SK-N-SH treated with all-trans-retinoic acid at 6 μM for 48 hours (cell line): Measurements from ENCODE around the gene CDIPT.

Experiments
- ISL1 ChIP-seq: fragments of 250-450 bp; sonication (Bioruptor Pico); IDR thresholded peaks from 2 replicates; pipeline ENCODE4 v2.1.2; 2022; ENCODE audit warnings: mild to moderate bottlenecking, moderate library complexity
- TOX ChIP-seq: fragments of 250-450 bp; sonication (Bioruptor Pico); IDR thresholded peaks from 2 replicates; pipeline ENCODE4 v1.8.0; 2021; ENCODE audit warnings: mild to moderate bottlenecking, moderate library complexity, borderline replicate concordance
- ZNF70 ChIP-seq: fragments of 450-650 bp; formaldehyde crosslinking; IDR thresholded peaks from 2 replicates; pipeline ENCODE4 v1.5.0; 2020; ENCODE audit warnings: mild to moderate bottlenecking, moderate library complexity
- TF ChIP-seq, protein P1 (sequence below): fragments of 250-450 bp; sonication (Bioruptor Pico); IDR thresholded peaks from 2 replicates; pipeline ENCODE4 v1.5.0; 2020; ENCODE audit warnings: mild to moderate bottlenecking, moderate library complexity
- TF ChIP-seq, protein P2 (sequence below): fragments of 250-450 bp; sonication (Bioruptor Pico); IDR thresholded peaks from 2 replicates; pipeline ENCODE4 v1.5.1; 2020; ENCODE audit warnings: low read depth, mild to moderate bottlenecking, moderate library complexity

DNA sequence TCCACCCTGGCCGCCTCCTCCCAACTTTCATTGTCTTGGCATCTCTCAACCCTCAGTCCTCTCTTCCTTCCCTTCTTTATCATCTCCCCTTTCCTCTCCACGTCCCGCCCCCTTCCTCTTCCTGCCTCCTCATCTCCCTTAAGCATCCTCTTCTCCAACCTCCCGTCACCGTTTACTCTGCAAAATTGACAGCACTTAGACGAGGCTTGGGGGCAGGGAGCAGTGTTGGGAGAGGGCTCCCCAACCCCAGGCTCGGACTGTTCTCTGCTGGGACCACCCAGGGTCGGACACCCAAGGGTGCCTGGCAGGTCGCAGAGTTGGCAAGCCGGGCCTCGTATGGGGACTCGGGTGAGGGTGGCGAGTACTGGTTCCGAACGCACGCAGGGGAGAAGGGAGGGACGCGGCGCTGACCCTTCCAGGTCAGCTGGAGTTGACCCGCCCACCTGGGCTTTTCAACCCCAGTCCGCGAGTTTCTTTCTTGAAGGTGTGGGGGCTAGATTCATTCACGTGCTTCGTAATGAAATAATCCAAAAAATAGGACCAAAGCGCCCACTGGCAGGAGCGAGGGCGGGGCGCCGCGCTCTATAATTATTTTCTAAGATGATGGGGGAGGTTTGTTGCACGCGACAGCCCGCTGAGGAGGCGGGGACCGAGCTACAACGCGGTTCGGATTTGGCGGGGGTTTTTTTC lies 47.8 kb downstream of the CDIPT start:
- TF ChIP-seq, protein P1, sequence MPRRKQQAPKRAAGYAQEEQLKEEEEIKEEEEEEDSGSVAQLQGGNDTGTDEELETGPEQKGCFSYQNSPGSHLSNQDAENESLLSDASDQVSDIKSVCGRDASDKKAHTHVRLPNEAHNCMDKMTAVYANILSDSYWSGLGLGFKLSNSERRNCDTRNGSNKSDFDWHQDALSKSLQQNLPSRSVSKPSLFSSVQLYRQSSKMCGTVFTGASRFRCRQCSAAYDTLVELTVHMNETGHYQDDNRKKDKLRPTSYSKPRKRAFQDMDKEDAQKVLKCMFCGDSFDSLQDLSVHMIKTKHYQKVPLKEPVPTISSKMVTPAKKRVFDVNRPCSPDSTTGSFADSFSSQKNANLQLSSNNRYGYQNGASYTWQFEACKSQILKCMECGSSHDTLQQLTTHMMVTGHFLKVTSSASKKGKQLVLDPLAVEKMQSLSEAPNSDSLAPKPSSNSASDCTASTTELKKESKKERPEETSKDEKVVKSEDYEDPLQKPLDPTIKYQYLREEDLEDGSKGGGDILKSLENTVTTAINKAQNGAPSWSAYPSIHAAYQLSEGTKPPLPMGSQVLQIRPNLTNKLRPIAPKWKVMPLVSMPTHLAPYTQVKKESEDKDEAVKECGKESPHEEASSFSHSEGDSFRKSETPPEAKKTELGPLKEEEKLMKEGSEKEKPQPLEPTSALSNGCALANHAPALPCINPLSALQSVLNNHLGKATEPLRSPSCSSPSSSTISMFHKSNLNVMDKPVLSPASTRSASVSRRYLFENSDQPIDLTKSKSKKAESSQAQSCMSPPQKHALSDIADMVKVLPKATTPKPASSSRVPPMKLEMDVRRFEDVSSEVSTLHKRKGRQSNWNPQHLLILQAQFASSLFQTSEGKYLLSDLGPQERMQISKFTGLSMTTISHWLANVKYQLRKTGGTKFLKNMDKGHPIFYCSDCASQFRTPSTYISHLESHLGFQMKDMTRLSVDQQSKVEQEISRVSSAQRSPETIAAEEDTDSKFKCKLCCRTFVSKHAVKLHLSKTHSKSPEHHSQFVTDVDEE (CRISPR knock-in tag), result no peak
- TF ChIP-seq ZNF70 (CRISPR knock-in tag) (no peak), TOX (CRISPR knock-in tag) (no peak), ISL1 (no peak)
- TF ChIP-seq, protein P2, sequence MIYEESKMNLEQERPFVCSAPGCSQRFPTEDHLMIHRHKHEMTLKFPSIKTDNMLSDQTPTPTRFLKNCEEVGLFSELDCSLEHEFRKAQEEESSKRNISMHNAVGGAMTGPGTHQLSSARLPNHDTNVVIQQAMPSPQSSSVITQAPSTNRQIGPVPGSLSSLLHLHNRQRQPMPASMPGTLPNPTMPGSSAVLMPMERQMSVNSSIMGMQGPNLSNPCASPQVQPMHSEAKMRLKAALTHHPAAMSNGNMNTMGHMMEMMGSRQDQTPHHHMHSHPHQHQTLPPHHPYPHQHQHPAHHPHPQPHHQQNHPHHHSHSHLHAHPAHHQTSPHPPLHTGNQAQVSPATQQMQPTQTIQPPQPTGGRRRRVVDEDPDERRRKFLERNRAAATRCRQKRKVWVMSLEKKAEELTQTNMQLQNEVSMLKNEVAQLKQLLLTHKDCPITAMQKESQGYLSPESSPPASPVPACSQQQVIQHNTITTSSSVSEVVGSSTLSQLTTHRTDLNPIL (CRISPR knock-in tag), result no peak
